SIG-M5 (cell line): Measurements from ENCODE around the gene ATP6V1E1.
"Not testable (repeated sequence)": the region's sequence is repeated elsewhere in the genome, so short reads cannot be mapped to it uniquely, and the experiment has no call there.

Experiments used
- DNase-seq: peaks from one replicate; lab custom pipeline; 2025; lab: John Stamatoyannopoulos, UW

Gene ATP6V1E1

GRCh38 chr22:17628406-17629172, at the start of gene ATP6V1E1:
Gene ATP6V1E1 (minus strand): TSS chr22:17628749. CDS start chr22:17628635, 114 bp downstream.
- DNase-seq: peak; percentile 58

- DNase-seq: no peak
Measured at GRCh38 chr22:17675584-17675983, 47.0 kb upstream of the ATP6V1E1 start.

GRCh38 chr22:17674152-17674551, 45.6 kb upstream of the ATP6V1E1 start:
- no peak for DNase-seq

- DNase-seq: no peak
Measured at GRCh38 chr22:17672417-17672991, 44.0 kb upstream of the ATP6V1E1 start.

GRCh38 chr22:17671521-17672092, 43.1 kb upstream of the ATP6V1E1 start:
- DNase-seq: not testable (repeated sequence)

GRCh38 chr22:17665854-17666253, 37.3 kb upstream of the ATP6V1E1 start:
- no peak for DNase-seq

- no peak for DNase-seq
Measured at GRCh38 chr22:17665248-17665647, 36.7 kb upstream of the ATP6V1E1 start.

GRCh38 chr22:17664414-17665055, 36.0 kb upstream of the ATP6V1E1 start:
- DNase-seq: no peak

GRCh38 chr22:17656870-17657395, 28.4 kb upstream of the ATP6V1E1 start:
- no peak for DNase-seq

GRCh38 chr22:17655289-17655688, 26.7 kb upstream of the ATP6V1E1 start:
- no peak for DNase-seq

- no peak for DNase-seq
Measured at GRCh38 chr22:17648569-17648968, 20.0 kb upstream of the ATP6V1E1 start.

GRCh38 chr22:17647991-17648390, 19.4 kb upstream of the ATP6V1E1 start:
- DNase-seq: no peak

GRCh38 chr22:17647452-17647851, 18.9 kb upstream of the ATP6V1E1 start:
- no peak for DNase-seq

- DNase-seq: not testable (repeated sequence)
Measured at GRCh38 chr22:17642357-17642756, 13.8 kb upstream of the ATP6V1E1 start.

- no peak for DNase-seq
Measured at GRCh38 chr22:17641269-17641668, 12.7 kb upstream of the ATP6V1E1 start.

- DNase-seq: no peak
Measured at GRCh38 chr22:17639247-17639741, 10.7 kb upstream of the ATP6V1E1 start.

- peak; percentile 35 for DNase-seq
Measured at GRCh38 chr22:17638432-17639246, 10.1 kb upstream of the ATP6V1E1 start, which contains the start of gene BCL2L13. Gene BCL2L13 (plus strand): TSS chr22:17638757. CDS start chr22:17655712, 16,955 bp downstream.

- DNase-seq: no peak
Measured at GRCh38 chr22:17638182-17638431, 9.6 kb upstream of the ATP6V1E1 start.

- no peak for DNase-seq
Measured at GRCh38 chr22:17637490-17638181, 9.1 kb upstream of the ATP6V1E1 start.

- not testable (repeated sequence) for DNase-seq
Measured at GRCh38 chr22:17636850-17637249, 8.3 kb upstream of the ATP6V1E1 start.

GRCh38 chr22:17634696-17635095, 6.1 kb upstream of the ATP6V1E1 start:
- DNase-seq: no peak
